Measurements from ENCODE around the gene ELL. TPM values are rescaled to one million over a fixed set of nuclear protein-coding genes. Genes with fewer than 3 reads are reported as not detected.

Gene ELL
- total and polyA plus RNA-seq, 9 of the 15 experiments (the other 6 are each of a cell fraction or from before 2014, with no cell fraction given) = 0.24 to 22.5 (median 4.1) TPM

- TF ChIP-seq ZFP91 (CRISPR knock-in tag; IDR thresholded peaks at IDR 0.05) = no peak
- TF ChIP-seq KAT2B (IDR thresholded peaks at IDR 0.05; ENCODE audit: low read depth, low read length) = no peak
- peak; percentile 39 to 74; a peak in 2 of 4 replicates for TF ChIP-seq SIN3A (IDR thresholded peaks at IDR 0.05; ENCODE audit: borderline replicate concordance in 2 of 2, control insufficient read depth in 1 of 2, low read depth in 2 of 2, low read length in 2 of 2)
- no peak for TF ChIP-seq FOXP1 (CRISPR knock-in tag; IDR thresholded peaks at IDR 0.05)
- no peak for TF ChIP-seq SLC30A9 (CRISPR knock-in tag; IDR thresholded peaks at IDR 0.05)
- no peak for TF ChIP-seq NFXL1 (CRISPR knock-in tag; IDR thresholded peaks at IDR 0.05)
- TF ChIP-seq ZBTB34 (CRISPR knock-in tag; IDR thresholded peaks at IDR 0.05) = no peak
- no peak for TF ChIP-seq MEF2D (tag; conservative IDR thresholded peaks at IDR 0.05; ENCODE audit: low read depth)
- TF ChIP-seq MITF (IDR thresholded peaks at IDR 0.05) = no peak
- TF ChIP-seq ZFP36 (IDR thresholded peaks at IDR 0.05; ENCODE audit: low read depth, low read length, partially characterized antibody) = no peak
- no peak for TF ChIP-seq TAF1 (IDR thresholded peaks at IDR 0.05; ENCODE audit: control insufficient read depth, extremely low read depth, insufficient read depth, low read length, severe bottlenecking)
- TF ChIP-seq ARID2 (IDR thresholded peaks at IDR 0.05) = no peak
- peak; percentile 67; the same call in 1 of the 2 replicates for TF ChIP-seq ZBTB43 (CRISPR knock-in tag; IDR thresholded peaks at IDR 0.05)
- no peak for TF ChIP-seq HINFP (tag; conservative IDR thresholded peaks at IDR 0.05; ENCODE audit: low read depth)
- no peak for TF ChIP-seq CBX5 (IDR thresholded peaks at IDR 0.05; ENCODE audit: borderline replicate concordance, low read depth)
- no peak for TF ChIP-seq POU5F1 (IDR thresholded peaks at IDR 0.05; ENCODE audit: borderline replicate concordance, low read depth, low read length, partially characterized antibody)
Observed at GRCh38 chr19:18416778-18417249, 105.1 kb downstream of the ELL start (continued).
